ENCODE data around the gene CYBC1. TPM values are rescaled to one million over a fixed set of nuclear protein-coding genes. Genes with fewer than 3 reads are reported as not detected.

Gene CYBC1
- total RNA-seq, 1 experiment from 2014 or later, result 71.7 TPM

DNA sequence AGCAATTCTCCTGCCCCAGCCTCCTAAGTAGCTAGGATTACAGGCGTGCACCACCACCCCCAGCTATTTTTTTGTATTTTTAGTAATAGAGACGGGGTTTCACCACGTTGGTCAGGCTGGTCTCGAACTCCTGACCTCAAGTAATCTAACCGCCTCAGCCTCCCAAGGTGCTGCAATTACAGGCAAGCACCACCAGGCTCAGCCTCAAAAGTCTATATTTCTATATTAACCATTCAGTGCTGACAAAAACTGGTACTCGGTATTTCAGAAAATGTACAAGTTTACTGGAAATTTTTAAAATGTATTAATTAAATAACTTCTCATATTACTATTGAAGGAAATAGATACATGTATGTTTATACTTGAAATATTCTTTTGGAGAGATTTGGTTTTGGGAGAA lies 33.8 kb downstream of the CYBC1 start (continued):
- TF ChIP-seq, protein P1, sequence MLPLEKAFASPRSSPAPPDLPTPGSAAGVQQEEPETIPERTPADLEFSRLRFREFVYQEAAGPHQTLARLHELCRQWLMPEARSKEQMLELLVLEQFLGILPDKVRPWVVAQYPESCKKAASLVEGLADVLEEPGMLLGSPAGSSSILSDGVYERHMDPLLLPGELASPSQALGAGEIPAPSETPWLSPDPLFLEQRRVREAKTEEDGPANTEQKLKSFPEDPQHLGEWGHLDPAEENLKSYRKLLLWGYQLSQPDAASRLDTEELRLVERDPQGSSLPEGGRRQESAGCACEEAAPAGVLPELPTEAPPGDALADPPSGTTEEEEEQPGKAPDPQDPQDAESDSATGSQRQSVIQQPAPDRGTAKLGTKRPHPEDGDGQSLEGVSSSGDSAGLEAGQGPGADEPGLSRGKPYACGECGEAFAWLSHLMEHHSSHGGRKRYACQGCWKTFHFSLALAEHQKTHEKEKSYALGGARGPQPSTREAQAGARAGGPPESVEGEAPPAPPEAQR (CRISPR knock-in tag; IDR thresholded peaks at IDR 0.05), result no peak
- TF ChIP-seq, protein P2, sequence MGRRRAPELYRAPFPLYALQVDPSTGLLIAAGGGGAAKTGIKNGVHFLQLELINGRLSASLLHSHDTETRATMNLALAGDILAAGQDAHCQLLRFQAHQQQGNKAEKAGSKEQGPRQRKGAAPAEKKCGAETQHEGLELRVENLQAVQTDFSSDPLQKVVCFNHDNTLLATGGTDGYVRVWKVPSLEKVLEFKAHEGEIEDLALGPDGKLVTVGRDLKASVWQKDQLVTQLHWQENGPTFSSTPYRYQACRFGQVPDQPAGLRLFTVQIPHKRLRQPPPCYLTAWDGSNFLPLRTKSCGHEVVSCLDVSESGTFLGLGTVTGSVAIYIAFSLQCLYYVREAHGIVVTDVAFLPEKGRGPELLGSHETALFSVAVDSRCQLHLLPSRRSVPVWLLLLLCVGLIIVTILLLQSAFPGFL (CRISPR knock-in tag; IDR thresholded peaks at IDR 0.05; ENCODE audit: borderline replicate concordance), result no peak
- TF ChIP-seq SMAD3 (CRISPR knock-in tag; IDR thresholded peaks at IDR 0.05; ENCODE audit: borderline replicate concordance) (no peak), CREM (CRISPR knock-in tag; IDR thresholded peaks at IDR 0.05) (no peak), JAZF1 (CRISPR knock-in tag; IDR thresholded peaks at IDR 0.05) (no peak), ZNF263 (CRISPR knock-in tag; IDR thresholded peaks at IDR 0.05; ENCODE audit: low read depth) (no peak), ZNF671 (CRISPR knock-in tag; IDR thresholded peaks at IDR 0.05) (no peak)
- TF ChIP-seq, protein P3, sequence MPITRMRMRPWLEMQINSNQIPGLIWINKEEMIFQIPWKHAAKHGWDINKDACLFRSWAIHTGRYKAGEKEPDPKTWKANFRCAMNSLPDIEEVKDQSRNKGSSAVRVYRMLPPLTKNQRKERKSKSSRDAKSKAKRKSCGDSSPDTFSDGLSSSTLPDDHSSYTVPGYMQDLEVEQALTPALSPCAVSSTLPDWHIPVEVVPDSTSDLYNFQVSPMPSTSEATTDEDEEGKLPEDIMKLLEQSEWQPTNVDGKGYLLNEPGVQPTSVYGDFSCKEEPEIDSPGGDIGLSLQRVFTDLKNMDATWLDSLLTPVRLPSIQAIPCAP (CRISPR knock-in tag; IDR thresholded peaks at IDR 0.05), result no peak
- TF ChIP-seq, protein P4, sequence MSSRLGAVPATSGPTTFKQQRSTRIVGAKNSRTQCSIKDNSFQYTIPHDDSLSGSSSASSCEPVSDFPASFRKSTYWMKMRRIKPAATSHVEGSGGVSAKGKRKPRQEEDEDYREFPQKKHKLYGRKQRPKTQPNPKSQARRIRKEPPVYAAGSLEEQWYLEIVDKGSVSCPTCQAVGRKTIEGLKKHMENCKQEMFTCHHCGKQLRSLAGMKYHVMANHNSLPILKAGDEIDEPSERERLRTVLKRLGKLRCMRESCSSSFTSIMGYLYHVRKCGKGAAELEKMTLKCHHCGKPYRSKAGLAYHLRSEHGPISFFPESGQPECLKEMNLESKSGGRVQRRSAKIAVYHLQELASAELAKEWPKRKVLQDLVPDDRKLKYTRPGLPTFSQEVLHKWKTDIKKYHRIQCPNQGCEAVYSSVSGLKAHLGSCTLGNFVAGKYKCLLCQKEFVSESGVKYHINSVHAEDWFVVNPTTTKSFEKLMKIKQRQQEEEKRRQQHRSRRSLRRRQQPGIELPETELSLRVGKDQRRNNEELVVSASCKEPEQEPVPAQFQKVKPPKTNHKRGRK (CRISPR knock-in tag; IDR thresholded peaks at IDR 0.05; ENCODE audit: borderline replicate concordance), result no peak
- TF ChIP-seq, protein P5, sequence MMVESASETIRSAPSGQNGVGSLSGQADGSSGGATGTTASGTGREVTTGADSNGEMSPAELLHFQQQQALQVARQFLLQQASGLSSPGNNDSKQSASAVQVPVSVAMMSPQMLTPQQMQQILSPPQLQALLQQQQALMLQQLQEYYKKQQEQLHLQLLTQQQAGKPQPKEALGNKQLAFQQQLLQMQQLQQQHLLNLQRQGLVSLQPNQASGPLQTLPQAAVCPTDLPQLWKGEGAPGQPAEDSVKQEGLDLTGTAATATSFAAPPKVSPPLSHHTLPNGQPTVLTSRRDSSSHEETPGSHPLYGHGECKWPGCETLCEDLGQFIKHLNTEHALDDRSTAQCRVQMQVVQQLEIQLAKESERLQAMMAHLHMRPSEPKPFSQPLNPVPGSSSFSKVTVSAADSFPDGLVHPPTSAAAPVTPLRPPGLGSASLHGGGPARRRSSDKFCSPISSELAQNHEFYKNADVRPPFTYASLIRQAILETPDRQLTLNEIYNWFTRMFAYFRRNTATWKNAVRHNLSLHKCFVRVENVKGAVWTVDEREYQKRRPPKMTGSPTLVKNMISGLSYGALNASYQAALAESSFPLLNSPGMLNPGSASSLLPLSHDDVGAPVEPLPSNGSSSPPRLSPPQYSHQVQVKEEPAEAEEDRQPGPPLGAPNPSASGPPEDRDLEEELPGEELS (CRISPR knock-in tag; IDR thresholded peaks at IDR 0.05), result no peak
- TF ChIP-seq, protein P6, sequence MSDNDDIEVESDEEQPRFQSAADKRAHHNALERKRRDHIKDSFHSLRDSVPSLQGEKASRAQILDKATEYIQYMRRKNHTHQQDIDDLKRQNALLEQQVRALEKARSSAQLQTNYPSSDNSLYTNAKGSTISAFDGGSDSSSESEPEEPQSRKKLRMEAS (CRISPR knock-in tag; IDR thresholded peaks at IDR 0.05), result no peak

DNA sequence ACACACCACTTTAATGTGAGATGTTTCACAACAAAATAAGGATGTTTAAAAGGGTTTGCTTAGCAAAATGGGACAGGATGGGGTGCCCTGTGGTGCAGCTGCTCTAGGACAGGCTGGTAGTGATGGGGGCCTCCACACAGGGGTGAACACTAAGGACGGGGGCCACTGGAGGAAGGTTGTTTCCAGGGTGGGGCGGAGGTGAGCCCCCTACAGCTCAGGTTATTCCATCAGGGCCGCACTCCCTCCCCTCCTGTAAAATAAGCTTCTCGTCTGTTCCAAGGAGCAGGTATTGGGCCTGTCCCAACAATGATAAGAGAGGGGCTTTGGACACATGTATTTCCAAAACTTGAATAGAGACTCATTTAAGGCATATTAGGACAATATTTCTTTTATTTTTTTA lies 34.3 kb downstream of the CYBC1 start:
- Mint-ChIP-seq H3K27me3 (ENCODE audit: low read depth) (no peaks in the 10 kb centered on the region), H3K27ac (no peak overlapping the region), H3K9me3 (no peaks in the 10 kb centered on the region), H3K36me3 (peaks cover 12% of the 10 kb centered on the region), H3K4me3 (no peak overlapping the region), H3K4me1 (peaks cover 13% of the 10 kb centered on the region)
- TF ChIP-seq, protein P3 (CRISPR knock-in tag; IDR thresholded peaks at IDR 0.05), result no peak
- TF ChIP-seq, protein P7, sequence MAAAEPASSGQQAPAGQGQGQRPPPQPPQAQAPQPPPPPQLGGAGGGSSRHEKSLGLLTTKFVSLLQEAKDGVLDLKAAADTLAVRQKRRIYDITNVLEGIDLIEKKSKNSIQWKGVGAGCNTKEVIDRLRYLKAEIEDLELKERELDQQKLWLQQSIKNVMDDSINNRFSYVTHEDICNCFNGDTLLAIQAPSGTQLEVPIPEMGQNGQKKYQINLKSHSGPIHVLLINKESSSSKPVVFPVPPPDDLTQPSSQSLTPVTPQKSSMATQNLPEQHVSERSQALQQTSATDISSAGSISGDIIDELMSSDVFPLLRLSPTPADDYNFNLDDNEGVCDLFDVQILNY (CRISPR knock-in tag; IDR thresholded peaks at IDR 0.05), result no peak
- TF ChIP-seq, protein P8, sequence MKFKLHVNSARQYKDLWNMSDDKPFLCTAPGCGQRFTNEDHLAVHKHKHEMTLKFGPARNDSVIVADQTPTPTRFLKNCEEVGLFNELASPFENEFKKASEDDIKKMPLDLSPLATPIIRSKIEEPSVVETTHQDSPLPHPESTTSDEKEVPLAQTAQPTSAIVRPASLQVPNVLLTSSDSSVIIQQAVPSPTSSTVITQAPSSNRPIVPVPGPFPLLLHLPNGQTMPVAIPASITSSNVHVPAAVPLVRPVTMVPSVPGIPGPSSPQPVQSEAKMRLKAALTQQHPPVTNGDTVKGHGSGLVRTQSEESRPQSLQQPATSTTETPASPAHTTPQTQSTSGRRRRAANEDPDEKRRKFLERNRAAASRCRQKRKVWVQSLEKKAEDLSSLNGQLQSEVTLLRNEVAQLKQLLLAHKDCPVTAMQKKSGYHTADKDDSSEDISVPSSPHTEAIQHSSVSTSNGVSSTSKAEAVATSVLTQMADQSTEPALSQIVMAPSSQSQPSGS (CRISPR knock-in tag; IDR thresholded peaks at IDR 0.05; ENCODE audit: borderline replicate concordance, low read depth), result no peak
- TF ChIP-seq EMX1 (CRISPR knock-in tag; IDR thresholded peaks at IDR 0.05), result no peak
- TF ChIP-seq, protein P9, sequence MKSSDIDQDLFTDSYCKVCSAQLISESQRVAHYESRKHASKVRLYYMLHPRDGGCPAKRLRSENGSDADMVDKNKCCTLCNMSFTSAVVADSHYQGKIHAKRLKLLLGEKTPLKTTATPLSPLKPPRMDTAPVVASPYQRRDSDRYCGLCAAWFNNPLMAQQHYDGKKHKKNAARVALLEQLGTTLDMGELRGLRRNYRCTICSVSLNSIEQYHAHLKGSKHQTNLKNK (CRISPR knock-in tag; IDR thresholded peaks at IDR 0.05), result no peak
- ChIA-PET CTCF (interaction anchor here (0.5 to 1.0 kb wide), 2 partner anchors 65 to 132 kb away, joined by 3 to 4 read pairs; no protein-coding TSS in a partner anchor), POLR2A (no interaction called here)
- DNase-seq (ENCODE audit: low spot score) (no peak), ATAC-seq (no peak)

Data from WTC11 (cell line).